GM19463 (cell line): Measurements from ENCODE around the gene NXN.
"Not testable (repeated sequence)": the region's sequence is repeated elsewhere in the genome, so short reads cannot be mapped to it uniquely, and the experiment has no call there.

Experiments
- ATAC-seq: cut with Tn5 transposase; IDR thresholded peaks from one replicate; pipeline ENCODE4 v1.9.1; 2021; ENCODE audit warnings: mild to moderate bottlenecking, moderate library complexity; ENCODE audit not compliant: unreplicated experiment

NXN gene

DNA sequence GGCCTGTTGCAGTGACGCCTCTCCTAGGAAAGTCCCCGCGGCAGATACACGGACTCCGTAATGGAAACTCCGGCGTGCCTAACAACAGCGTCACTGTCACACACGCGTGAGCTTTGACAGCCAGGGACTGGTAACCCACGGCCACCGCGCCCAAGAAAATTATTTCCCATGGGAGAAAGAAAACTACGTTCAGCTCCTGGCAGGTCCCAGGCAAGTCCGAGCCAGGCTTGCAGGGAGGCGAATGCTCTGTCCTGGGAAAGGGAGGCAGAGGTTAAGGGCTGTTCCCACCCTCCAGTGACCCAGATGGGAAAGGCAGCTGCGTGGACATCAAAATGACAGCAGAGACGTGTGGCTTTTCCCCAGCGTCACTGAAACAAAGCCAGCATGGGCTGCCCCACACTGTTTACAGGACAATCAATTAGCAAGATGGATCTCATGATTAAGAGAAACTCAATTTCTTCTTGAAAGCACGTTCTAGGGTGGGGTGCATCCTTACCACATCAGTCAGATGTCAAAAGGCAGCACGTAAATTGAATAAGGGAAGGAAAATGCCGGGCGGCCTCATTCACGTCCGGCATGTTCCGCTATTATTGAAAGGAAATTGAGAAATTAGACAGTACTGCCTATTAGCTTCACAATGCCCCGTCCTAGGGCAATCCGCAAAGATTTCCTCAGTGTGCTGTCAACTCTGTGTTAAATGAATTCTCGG, 82.5 kb downstream of the NXN start:
- no peak for ATAC-seq

DNA sequence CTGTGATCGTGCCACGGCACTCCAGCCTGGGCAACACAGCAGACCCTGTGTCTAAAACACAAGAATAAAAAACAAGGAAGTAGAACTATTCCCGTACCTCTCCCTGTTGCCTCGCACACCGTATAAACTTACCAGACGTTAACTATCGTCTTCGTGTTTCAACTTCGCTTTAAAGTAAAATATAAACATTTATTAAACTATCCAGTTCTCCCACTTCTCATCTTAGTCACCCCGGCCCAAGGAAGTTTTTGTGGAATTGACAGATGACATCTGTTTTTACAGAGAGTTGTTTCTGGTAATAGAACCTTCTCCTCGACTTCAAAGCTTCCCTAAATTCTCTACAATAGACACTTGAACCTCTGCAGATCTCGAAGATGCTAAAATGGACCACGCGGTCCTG, 83.1 kb downstream of the NXN start:
- ATAC-seq, result no peak

DNA sequence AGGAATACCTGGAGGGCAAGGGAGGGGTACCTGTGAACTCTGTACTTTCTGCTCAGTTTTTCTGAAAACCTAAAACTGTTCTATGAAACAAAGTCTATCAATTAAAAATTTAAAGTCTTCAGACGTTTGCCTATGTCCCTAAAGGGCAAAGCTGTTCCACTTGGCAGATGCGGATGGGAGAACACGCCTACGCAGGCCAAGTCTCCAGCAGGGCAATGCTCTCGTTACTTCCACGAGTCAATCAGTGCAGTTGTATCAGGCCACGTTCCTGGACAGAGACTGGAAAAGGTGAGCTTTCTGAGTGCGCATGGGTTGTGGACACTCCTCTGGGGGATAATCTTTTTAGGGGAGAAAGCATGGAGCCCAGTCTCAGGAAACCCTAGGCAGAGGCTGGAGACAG, 86.6 kb downstream of the NXN start:
- ATAC-seq, result no peak

- ATAC-seq, result no peak
These were observed 90.6 kb downstream of the NXN start for GRCh38 chr17:888998-889441.

DNA sequence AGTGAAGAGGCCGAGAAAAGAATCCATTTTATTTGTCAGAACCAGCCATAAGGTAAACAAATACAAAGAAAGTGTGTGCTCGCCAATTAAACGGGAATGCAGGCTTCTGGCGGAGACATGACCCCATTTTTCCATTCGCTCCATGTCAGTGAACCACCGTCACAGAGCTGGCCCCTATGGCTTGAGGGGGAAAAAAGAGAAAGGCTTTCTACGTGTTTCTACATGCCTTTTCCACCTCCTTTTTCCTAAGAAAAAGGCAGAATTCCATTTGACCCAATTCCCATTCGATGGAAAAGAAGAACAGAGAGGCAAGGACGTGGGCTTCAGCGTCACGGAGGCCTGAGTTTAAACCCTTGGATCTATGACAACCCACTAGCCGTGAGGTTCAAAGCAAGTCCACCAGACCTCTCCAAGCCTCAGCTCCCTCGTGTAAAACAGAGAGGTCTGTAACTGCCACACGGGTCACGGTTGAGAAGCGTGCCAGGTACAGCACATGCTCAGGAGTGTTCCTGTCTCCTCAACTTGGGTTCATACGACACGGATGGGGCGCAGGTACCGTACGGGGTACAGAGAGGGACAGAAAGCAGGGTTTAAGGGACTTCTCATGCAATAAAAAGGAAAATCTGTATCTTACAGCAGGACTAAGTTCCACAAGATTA, 91.9 kb downstream of the NXN start:
- no peak for ATAC-seq

DNA sequence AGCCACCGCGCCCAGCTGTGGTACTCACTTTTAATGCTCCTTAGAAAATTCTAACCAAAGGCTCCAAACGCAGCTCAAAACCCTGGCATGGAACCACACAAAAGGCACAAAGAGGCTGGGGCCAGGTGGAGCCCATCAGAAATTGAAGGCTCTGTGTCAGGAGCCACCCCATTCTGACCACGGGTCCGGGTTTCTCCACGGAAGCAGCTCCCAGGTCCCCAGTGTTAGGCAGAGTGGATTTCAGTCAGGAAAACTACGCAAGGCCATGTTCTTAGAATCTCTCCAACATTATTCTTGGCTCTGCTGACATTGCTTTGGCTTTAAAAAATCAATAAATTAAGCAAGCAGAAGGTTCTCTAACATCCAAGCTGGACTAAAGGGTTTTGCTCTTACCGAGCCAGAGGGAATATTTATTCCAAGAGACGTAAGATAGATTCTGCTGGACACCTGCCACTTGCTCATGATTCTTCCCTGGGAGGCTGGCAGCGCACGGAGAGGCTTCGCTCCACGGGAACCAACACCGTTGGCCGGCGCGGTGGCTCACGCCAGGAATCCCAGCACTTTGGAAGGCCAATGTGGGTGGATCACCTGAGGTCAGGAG, 93.5 kb downstream of the NXN start:
- ATAC-seq, result no peak

- no peak for ATAC-seq
These were observed 96.0 kb downstream of the NXN start for GRCh38 chr17:883586-883962.

GRCh38 chr17:882827-883585, 96.6 kb downstream of the NXN start:
- no peak for ATAC-seq

DNA sequence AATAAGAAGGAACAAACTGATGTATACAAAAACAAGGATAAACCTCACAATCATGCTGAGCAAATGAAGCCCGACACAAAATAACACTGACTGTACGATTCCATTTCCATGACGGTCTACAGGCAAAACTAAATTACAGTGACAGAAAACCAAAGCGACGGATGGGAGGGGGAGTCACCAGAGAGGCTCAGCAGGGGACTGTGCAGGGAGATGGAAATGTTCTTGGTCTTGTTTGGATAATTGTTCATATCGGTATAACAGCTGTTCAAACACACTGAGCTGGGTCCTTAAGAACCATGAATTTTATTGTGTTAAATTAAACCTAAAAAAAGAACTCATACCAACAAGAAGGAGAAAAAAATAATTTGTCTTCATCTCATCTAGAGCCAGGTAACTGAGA, 97.8 kb downstream of the NXN start:
- ATAC-seq, result no peak

DNA sequence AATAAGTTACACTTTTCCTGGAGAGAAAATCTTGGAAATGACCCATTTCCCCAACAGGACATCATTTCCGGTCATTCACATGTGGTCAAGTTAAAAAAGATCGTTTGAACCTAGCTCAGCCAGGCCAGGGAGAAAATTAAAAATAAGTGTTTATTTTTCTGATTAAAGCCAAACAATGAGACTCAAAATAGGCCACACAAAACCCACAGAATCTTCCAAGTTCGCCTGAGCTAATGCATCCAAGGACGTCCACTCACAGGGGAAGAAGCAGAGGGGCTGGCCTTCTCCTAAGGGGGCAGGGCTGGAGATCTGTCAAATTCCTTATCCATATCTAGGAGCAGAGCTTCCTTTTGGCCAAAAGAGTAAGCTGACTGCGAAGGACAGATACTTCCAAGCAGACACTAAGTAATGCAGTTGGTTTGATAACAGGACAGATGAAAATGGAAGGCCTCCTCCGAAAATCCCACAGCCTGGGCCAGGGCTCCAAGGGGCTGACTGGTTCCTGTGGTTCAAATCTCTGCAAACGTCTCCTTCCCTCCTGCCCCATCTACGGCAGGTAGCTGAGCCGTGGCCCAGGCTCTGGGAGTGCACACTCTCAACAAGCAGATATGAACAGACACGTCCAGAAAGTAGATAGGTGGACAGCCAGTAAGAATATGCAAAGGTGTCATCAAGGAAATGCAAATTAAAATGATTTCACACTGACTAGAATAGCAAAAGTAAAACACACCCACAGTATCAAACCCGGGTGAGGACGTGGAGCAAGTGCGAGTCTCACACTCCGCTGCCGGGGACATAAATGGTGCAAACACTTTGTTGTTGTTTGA, 98.9 kb downstream of the NXN start:
- no peak for ATAC-seq

DNA sequence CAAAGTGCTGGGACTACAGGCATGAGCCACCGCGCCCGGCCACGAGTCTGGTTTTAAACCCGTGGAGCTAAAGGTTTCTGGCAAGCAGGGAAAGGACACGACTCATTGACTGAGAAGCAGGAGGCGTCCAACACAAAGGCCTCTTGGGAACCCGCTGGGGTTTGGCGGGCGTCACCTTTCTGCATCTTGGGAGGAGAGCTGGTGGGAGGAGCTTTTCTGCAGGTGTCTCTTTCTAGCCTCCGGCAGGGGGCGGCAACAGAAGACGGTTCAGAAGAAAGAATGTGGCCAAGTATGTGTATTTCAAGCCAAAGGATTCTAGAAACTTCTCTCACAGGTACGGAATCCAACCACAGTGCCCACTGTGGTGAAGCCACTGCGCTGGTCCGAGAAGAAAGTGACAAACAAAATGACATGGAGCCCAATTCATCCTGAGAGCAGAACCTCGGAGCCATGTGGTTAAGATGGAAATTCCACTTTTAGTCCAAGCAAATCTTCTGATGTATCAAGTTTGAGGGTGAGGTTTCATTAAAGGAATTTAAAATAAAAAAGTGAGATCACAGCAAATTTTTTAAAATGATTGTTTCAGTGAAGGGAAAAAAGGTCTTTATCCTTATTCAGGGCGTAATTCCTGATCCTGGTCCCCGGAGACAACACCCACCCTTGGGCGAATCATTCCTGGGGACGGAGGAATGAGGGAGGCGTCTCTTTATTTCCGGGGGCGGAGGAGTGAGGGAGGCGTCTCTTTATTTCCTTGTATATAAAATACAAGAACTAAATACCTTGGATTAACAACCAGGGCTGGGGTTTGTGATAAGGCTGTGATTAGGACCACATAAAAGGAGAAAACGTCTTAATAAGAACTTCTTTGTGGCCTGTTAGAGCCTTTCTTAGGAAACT, 99.8 kb downstream of the NXN start:
- no peak for ATAC-seq

GRCh38 chr17:877630-878029, 101.9 kb downstream of the NXN start:
- ATAC-seq, result no peak

DNA sequence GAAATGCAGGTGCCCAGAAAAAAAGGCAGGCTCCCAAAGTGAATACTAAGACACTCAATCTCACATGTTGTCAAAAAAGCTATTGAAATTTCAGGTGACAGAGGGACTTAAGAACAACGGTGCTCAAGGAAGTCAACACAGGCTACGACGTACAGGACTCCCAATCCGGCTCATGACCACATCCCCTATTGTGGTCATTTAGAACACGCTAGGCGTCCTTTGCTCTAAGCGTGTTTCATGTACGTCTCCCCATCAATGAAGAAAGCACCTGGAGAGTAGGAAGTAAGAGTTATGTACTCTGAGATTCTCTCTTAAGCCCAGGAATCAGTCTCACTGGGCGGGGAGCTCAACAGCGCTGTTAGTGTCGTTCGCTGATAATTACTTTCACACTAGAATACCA, 103.3 kb downstream of the NXN start:
- no peak for ATAC-seq

GRCh38 chr17:874590-874989, 105.0 kb downstream of the NXN start:
- ATAC-seq, result not testable (repeated sequence)

DNA sequence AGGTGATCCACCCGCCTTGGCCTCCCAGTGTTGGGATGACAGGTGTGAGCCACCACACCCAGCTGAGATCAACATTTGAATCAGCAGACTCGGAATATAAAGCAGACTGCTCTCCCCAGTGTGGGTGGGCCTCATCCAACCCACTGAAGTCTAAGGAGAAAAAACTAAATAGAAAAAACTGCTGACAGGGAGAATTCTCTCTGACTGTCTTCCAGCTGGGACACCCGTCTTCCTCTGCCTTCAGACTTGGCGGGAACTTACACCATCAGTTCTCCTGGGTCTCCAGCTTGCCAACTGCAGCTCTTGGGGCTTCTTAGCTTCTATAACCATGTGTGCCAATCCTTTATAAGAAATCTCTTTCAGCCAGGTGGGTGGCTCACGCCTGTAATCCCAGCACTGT, 106.7 kb downstream of the NXN start:
- no peak for ATAC-seq

DNA sequence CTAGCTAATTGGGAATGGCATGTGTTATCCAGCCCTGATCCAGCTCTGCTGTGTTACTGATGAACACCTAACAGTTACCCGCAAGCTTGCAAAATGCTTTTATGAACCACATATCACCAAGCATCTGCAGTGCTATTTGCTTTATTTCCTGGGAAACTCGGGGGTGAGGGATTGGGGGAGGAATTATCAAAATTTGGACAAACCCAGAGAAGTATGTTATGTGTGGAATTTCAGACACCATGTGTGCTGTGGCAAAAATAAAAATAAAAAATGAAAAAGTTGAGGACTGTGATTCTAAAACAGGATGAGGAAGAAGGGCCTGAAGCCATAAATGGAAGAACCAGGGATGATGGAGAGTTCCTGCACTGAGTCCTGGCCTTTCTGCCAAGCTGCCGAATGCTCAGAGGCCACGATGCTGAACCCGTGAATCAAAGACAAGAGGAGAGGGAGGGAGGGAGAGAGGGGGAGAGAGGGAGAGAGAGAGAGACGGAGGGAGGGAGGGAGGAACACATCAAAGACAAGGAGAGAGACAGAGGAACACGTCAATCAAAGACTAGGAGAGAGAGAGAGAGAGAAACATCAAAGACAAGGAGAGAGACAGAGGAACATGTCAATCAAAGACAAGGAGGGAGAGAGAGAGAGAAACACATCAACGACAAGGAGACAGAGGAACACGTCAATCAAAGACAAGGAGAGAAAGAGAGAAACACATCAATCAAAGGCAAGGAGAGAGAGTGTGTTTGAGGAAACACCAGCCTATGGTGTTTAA, 107.6 kb downstream of the NXN start:
- ATAC-seq, result no peak

GRCh38 chr17:869567-870525, 109.7 kb downstream of the NXN start:
- no peak for ATAC-seq

DNA sequence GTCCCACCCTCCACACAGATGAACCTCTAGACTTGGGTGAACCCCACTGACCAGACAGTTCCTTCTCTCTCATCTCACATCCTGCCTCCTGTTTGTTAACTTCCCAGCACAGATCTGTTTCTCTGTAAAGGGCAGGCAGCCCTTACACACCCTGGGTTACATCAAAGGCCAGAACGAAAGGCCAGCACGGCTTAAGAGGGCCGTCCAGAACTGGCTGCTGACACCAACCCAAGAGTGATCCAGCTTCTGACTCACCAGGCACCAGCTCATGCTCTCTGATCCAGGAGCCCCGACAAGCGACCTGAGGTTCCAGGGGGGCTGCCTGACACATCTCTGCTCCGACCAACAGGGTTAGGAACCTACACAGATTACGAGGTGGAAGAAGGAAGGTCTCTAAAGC, 110.5 kb downstream of the NXN start:
- ATAC-seq, result no peak
